ENCODE data around the gene RAP1A.
A peak's percentile ranks its signal among the peaks of the same experiment; 100 is the strongest.
"Not testable (repeated sequence)": the region's sequence is repeated elsewhere in the genome, so short reads cannot be mapped to it uniquely, and the experiment has no call there.

The RAP1A gene

DNA sequence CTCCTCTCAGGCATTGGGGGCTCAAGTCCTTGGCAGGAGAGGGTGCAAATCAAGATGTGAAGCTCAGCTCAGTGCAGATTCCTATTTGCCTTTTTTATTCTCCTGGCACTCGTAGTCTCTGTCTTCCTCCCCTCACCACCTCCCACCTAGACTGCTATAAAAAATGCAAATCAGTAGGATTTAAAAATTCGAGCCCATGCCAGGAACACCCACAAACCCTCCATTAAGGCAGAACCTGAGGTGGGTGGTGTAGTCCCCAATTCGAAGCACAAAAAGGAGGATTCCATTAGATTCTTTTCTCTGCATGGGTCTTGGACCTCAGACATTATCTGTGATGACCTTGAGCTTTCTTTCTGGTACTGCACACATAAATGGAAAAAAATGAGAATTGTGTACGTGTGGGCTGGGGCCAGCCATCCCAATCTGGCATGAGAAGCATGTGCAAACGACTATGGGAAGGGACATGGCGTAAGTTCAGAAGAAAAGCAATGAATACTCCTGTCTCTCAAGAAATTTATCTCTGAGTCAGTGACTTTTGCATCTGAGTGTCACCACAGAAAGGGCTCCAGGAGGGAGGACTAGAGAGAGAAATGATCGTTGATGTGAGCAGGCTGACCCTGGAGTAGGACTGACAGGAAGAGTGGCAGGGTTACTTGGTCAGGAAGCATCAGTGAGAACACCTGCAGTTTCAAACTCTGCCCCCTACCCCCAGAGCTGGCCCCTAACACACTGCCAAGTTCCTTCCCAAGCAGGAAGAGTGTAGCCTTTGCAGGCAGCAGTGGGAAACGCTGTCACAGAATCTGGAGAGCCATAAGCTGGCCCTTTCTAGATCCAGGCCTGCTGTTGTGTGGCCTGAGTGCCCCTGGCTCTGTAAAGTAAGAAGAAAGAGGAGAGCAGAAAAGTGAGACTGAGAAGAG lies 117.9 kb downstream of the RAP1A start:
- no peak for DNase-seq (ENCODE audit: low read depth)

DNA sequence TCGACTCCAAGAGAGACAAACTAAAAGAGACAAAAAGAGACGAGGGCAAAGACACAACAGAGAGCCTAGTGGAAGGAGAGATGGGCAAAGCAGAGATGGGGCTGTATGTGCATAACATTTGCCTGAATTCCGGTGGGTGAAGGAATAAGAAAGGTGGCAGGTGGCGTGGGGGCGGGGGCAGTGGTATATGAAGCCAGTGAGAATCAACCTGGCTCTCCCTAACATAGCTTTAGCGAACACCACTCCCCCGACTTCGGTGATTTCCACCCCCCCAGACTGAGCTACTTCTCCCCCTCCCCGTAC lies 118.5 kb downstream of the RAP1A start:
- no peak for DNase-seq (ENCODE audit: low read depth)

DNA sequence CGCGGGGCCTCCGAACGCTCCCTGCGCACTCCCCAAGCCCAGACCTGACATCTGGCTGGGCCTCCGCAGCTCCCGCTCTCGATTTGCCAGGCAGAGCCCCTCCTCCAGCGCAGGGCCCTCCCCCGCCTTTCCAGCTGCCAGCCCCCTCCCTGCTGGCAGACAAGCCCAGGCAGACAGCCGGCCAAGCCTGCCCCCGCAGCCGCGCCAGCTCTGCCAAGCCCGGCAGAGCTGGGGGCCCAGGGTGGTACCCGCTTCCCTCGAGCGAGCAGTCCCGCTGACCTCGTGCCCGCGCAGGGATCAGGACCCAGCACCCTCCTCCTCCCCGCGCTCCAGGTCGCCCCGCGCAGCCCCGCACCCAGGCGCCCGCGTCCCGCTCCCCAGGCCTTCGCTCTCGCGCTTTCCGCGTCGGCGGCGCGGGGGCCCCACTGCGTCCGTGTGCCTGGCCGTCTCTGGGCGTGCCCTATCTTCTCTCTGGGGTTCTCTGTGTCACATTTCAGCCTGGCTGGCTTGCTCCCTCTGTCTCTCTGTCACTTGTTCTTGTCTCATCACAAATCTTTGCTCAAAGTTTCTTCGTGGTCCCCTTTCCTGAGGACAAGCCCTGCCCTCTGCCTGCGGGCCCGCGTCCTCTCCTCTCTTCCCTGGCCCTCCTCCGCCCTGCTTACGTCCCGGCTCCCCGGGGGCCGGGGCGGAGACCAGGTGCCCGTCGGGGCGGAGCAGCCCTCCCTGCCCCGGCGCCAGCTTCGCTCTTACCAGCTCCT lies 119.0 kb downstream of the RAP1A start:
- DNase-seq (ENCODE audit: low read depth) = peak; percentile 11

DNA sequence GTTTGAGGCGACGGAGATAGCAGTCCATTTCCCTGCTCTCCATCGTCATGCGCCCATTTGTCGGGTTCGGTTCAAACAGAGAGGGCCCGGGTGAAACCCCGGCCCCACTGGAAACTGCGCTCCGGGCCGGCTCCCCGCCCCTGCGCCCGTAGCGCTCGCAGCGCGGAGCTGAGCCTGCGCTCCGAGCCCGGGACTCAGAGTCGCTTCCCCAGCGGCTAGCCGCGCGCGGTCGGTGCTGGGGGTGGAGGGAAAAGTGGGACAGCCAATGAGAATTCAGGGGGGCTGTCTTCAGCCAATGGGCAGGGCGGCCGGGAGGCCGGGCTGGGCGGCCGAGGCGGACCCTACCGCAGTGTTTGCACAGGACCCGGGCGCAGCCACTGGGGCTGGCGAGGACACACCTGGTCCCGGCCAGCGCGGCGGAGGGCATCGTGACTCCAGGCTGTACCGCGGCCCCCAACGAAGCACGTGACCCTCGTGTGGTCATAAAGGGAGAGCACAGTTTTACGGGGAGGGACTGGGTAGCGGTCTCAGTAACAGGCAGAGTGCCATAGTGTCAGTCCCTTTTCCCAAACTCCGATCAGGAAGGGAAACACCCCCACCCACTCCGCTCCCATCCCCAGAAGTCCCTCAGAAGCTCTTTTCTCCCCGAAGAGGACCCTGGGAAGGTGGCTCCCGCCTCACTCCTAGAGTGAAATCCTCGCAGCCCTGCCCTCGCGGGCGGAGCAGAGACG lies 119.8 kb downstream of the RAP1A start, which contains the start of gene INKA2:
Gene INKA2, minus strand, starts transcription at position 202 of the 731 bp plus-strand sequence. Its CDS starts 153 bp downstream, at position 49.
- peak; percentile 74 for DNase-seq (ENCODE audit: low read depth)

DNA sequence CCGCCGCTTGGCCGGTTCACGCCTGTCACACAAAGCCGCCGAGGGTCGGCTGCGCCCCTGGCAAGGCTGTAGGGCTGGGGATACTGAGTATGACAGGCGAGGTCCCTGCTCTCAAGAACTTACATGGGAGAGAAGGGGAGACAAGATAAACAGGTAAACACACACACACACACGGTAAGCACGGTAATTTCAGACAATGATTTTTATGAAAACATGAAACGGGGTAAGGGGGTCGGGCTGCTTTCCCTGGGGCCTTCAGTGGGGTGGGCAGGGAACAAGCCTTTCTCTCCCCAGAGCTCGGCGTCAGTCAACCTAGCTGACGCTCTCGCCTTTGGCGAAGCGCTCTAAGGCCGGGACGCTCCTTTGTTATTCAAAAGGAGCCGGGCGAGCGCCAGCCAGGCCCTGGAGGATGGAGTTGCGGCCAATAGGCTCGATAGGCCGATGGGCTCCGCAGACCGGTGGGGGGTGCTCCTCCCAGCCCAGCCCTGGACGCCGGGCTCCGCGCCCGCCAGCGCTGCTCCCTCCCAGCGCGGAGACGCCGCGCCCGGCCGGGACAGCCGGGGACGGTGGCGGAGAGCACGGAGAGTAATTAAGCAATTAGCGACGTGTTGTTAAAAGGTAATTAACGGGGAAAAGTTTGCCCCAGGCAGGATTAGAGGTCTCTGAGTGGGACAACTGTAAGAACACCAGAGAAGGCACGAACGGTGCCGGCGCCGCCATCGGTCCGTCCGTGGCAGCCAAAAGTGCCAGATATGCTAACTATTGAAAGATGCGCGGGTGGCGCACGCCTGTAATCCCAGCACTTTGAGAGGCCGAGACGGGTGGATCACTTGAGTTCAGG lies 120.6 kb downstream of the RAP1A start:
- DNase-seq (ENCODE audit: low read depth) = no peak

DNA sequence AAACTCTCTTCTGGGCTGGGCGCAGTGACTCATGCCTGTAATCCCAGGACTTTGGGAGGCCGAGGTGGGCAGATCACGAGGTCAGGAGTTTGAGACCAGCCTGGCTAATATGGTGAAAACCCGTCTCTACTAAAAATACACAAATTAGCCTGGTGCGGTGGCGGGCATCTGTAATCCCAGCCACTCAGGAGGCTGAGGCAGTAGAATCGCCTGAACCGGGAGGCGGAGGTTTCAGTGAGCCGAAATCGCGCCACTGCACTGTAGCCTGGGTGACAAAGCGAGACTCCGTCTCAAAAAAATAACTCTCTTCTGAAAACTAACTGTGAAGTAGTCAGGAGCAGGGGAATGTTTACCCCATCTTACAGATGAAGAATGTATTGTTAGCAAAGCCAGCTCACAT lies 122.7 kb downstream of the RAP1A start:
- DNase-seq (ENCODE audit: low read depth) = not testable (repeated sequence)

DNA sequence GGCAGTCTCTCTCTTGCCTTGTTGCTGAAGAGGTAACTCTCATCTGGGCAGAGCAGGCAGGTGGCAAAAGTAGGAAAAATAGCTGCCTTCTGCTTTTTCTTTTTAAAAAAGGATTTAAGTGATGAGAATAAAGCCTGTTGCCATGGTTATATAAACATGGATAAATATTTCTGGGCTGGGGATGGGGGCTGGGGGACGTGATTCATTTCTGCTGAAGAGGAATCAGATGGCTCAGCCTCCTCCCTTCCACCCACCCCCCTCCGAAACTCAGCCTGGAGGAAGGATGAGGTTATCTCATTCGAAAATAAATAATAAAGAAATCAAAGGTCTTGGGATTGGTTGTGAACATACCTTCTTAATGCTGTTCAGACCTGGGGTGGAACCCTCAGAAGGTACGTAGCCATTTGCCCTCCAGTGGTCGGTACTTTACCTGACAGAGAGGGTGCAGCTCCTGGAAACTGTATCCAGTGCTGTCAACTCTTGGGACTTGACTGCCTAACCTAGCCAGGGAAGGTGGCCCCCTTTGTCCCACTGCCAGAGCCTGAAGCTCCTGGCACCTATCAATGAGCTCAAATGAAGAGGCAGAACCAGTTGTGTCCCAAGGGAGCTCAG lies 123.5 kb downstream of the RAP1A start:
- no peak for DNase-seq (ENCODE audit: low read depth)

DNA sequence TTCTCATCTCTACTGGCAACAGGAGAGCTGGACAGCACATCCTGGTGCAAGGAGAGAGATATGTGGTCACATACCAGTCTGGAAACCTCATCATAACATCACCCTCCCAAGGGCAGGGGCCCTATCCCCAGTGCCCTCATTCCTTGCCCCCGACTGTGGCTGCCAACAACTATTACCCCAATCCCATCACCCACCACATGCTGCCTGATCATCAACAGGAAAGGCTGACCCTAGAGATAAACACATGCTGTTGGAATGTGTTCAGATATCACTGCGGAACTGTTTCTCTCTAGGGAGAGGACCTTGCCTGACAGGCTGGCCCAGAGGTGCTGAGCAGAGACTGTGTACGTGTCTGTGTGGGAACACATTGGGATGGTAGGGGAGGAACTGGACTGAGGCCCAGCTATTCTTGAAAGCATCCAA lies 124.1 kb downstream of the RAP1A start:
- DNase-seq (ENCODE audit: low read depth) = no peak

DNA sequence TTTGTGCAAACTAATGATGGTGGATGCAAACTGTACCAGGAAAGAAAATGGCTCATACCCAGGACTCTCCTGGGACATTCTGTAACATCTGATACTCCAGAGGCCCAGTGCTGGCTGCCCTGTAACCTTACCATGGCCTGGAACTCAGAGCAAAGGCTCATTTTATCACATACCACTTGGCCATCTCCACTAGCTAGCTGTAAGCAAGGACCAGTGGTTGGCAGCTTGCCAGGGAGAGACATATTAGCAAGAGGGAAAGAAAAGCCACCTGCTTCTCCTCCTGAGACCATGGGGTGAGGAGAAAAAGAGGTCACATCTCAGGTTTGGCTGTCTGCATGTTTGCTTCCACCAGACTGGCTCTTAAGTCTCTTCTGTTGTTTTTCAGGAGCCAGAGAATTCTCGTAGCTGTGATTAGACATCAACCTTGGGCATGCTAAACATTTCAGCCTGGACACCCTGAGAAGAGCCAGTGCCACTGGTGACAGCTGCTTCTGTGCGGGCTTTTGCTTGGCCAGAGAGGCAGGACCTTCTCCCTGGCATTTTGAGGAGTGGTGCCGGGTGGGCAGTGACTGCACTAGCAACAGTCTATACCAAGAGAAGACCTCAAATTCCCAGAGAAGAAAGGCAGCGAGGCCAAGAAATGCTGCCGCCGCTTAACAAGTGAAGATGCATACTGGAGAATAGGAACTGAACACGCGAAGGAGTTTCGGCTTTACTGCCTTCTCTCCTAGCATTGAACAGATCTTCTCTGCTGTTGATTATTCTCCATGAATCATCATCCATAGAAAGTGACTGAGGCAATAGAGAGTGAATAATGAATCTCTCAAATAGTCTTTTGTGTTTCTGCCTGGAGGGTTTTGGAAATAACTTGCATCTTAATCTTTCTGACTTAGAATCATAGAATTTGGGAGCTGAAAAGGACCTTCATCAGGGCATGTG lies 126.4 kb downstream of the RAP1A start:
- DNase-seq (ENCODE audit: low read depth) = no peak

DNA sequence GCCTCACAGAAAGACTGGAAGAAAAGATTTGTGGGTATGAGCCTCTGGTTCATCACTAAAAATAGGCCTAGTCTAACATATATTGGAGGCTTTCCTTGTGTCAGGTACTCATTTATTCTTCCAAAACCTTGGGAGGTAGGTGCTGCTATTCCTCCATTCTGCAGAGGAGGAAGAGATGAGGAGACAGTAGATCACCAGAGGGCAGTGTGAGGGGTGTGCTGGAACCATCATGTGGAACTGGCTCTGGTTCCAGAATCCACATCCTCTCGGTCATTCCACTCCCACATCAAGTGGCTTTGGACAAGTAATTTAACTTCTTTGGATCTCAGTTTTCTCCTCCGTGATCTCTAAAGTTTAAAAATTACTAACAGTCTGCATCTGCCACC lies 127.0 kb downstream of the RAP1A start:
- DNase-seq (ENCODE audit: low read depth) = no peak

DNA sequence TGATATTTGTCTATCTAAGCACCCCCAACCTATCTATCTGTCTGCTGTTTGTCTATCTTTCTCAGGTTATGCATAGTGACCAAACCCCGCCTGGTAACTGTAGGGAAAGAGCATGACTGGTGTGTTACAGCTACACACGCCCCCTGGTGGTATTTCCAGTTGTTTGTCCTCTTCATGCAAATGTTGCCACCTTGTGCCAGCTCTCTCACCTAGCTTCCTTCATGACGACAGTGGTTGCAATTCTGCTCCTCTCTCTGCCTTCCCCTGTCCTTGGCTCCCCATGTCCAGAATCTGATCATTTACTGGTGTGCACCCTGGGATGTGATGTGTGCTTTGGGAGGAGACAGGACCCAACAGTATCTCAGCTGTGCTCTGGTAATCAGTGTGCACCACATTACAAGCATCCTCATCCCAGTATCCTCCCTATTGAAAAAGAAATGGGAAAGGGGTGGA lies 127.7 kb downstream of the RAP1A start:
- peak; percentile 62 for DNase-seq (ENCODE audit: low read depth)

DNA sequence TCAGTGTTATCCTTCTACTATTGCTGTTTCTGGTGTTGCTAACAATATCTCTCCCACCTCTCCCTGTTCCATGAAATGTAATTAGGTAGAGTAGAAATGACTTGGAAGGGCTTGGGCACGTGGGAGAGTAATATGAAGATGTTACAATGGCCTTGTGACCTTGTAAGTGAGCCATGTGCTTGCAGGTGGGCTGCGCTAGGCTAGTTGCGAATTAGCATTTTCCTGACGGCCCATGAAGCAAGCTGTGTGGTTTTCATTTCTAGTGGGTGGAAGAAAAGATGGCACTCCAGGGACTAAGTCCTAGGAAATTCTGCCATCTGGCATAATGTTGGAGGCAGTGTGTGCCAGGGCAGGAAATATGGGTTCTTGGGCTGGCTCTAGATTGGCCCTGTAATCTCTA lies 128.4 kb downstream of the RAP1A start:
- no peak for DNase-seq (ENCODE audit: low read depth)

DNA sequence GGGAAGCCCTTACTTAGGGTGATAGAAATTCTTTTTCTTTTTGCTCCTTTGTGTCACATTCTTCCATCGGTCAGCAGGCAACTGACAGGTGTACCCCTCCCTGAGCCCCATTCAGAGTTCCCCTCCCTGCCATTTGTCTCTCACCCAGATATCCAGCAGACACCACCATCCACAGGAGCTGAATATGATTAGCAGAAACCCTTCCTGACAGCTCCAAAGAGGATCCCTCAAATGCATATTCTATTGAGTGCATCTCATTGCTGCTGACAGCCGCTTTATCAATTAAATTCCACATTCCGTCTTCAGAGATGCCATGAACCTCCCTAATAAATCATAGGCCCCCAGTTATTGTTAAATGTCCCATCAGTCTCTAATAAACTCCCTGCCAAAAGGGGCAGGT lies 130.0 kb downstream of the RAP1A start:
- DNase-seq (ENCODE audit: low read depth) = no peak

DNA sequence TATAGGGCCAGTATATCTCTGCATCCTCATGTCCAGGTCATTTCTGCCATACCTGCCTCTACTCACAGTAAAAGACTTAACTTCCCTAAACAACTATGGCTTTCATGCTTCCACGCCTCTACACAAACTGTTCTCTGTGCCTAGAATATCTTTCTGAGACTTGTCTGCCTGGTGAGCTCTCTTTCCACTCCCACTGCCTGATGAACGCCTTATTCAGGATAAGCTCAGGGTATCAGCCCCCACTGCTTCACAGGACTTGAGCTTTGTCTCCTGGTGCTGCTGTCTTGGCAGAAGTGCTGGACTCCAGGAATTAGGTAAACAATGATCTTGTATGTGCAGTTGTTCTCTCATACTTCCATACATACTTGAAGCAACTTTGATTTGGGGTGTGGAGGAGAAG lies 131.3 kb downstream of the RAP1A start:
- DNase-seq (ENCODE audit: low read depth) = no peak

DNA sequence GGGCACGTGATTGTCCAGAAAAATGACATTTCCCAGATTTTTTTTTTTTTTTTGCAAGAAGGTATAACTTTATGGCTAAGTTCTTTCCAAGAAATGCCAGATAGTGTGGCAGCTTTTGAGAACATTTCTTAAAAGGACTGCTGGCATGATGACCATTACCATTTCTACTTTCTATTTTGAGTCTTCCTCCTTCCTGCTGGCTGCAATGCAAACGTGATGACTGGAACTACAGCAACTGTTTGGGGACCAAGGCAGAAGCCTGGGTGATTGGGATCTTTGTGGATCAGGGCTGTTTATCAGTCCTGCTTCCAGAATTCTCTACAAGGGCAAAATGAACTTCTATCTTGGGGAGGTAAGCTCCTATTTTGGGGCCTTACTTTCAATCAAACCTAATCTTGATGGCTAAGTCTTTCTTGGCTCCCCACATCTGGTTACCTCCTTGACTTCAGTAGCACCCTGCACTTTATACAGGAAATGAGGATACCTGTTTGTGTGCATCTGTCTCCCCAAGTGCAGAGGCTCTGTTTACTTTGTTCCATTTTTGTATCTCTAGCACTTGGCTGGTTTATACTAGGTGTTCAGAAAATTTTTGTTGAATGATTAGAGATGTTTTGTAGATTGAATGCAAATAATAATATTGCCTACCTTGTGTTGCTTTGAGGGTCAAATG lies 132.5 kb downstream of the RAP1A start:
- DNase-seq (ENCODE audit: low read depth) = no peak

DNA sequence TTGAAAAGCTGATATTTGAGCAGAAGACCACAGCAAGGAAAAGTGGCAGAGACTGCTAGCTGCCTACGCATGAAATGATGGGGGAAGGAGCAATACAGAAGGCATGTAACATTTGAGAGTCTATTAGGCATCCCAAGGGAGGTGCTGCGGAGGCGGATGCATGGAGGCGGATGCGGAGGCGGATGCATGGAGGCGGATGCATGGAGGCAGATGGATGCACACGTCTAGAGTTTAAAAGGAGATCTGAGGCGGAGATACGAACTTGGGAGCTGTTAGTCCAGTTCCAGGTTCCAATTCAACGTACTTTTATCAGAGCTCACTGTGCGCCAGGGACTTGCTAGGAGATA lies 135.4 kb downstream of the RAP1A start:
- no peak for DNase-seq (ENCODE audit: low read depth)

DNA sequence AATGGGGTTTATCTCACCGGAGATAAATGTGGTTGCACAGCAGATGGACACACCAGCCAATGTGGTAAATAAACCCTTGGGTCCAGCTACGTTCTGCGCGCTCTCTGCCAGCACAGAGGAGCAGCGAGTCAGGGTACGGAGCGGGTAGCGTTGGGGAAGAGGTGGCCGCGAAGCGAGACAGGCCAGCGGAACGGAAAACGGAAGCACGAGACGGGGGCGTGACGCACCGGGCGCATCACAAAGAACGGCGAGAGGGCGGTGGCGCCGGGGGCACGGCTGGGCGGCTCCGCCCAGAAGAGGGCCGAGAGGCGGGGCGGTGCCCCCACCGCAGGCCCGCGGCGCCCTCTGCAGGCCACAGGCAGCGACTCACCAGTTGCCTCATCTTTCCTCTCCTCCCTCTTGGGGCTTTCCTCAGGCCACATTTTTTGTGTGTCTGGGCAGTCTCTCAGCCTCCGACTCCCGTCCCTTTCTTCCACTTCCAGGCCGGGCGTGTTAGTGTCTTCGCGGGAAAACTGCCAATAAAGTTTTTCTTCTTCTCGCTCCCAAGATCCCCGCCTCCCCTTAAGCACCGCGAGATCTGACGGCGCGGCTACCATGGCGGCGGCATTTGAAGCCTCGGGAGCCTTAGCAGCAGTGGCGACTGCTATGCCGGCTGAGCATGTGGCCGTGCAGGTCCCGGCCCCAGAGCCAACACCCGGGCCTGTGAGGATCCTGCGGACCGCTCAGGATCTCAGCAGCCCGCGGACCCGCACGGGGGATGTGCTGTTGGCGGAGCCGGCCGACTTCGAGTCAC lies 135.9 kb downstream of the RAP1A start, which contains the start of gene DDX20:
Gene DDX20, plus strand, starts transcription at position 571 of the 793 bp plus-strand sequence. Its CDS starts 24 bp downstream, at position 595.
- DNase-seq (ENCODE audit: low read depth) = peak; percentile 89

DNA sequence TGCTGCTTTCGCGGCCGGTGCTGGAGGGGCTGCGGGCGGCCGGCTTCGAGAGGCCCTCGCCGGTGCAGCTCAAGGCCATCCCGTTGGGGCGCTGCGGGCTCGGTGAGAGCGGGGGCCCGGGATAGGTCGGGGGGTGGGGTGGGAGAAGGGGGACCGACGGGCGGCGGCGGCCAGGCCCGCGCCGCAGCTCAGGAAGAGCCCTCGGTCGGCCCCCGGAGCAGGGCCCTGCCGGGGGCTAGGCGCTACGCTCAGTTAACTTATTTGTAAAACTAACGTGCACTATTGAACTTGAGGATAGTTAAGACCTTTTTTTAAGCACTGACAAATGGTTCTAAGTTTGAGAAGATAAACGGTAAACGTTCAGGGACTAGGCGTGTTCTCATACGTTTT lies 136.5 kb downstream of the RAP1A start:
- no peak for DNase-seq (ENCODE audit: low read depth)

DNA sequence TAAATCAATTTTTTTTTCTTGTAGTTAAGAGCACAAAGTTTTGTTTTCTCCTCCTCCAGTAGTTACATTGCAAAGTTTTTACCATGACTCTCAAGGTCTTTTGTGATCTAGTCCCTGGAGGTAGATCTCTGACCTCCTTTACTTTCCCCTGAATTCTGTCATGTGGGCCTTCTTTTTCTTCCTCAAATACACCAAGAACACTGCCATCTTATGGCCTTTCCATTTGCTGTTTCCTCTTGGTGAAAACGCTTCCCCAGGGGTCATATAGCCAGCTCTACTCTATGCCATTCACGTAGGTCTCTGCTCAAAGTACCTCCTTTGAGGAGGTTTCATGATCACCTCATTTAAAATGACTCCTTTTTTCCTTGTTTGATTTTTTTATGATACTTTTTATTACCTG lies 138.8 kb downstream of the RAP1A start:
- no peak for DNase-seq (ENCODE audit: low read depth)
